H1 (cell line): ENCODE results near the gene IL12RB2. TPM values are rescaled to one million over a fixed set of nuclear protein-coding genes. Genes with fewer than 3 reads are reported as not detected.

Experiments
- CTCF ChIA-PET: fragments of 300-600 bp; sonication (Branson Sonifier 250); formaldehyde crosslinking; loops from one replicate; lab custom pipeline; 2021; ENCODE audit not compliant: partially characterized antibody; lab: Charles Lee
- POLR2A ChIA-PET: fragments of 300-600 bp; sonication (Branson Sonifier 250); formaldehyde crosslinking; loops from one replicate; lab custom pipeline; 2021; ENCODE audit warnings: inconsistent platforms; ENCODE audit not compliant: partially characterized antibody; lab: Charles Lee
- DNase-seq, 2 experiments: peaks; one replicate each; pipeline versions ENCODE4 v3.0.0 to v3.0.0-alpha.2; 2010 to 2022; ENCODE audit warnings: low spot score in 2 of 2, low read depth in 1 of 2, mixed read lengths in 1 of 2
- FAIRE-seq: peaks from 2 replicates; lab custom pipeline; 2011; peaks lifted over from hg19 to GRCh38; lab: Jason Lieb, UNC
- H2AFZ ChIP-seq: 2 replicates; pipeline ENCODE4 v1.8.1; 2012; ENCODE audit warnings: low read length, inconsistent platforms
- H2AK5ac ChIP-seq: 2 replicates; pipeline ENCODE4 v1.6.1; 2013; ENCODE audit warnings: low read depth, low read length
- H2BK120ac ChIP-seq: replicated peaks from 2 replicates; pipeline ENCODE3; 2013; ENCODE audit warnings: low read depth, low read length, inconsistent platforms
- H2BK12ac ChIP-seq: 2 replicates; pipeline ENCODE4 v1.6.1; 2013; ENCODE audit warnings: low read depth, low read length
- H2BK15ac ChIP-seq: 2 replicates; pipeline ENCODE4 v1.6.1; 2013; ENCODE audit warnings: low read length
- H2BK20ac ChIP-seq: 2 replicates; pipeline ENCODE4 v1.6.1; 2013; ENCODE audit warnings: low read length
- H2BK5ac ChIP-seq: 2 replicates; pipeline ENCODE4 v1.6.1; 2013; ENCODE audit warnings: low read depth, low read length
- H3K14ac ChIP-seq: 2 replicates; pipeline ENCODE4 v1.6.1; 2013; ENCODE audit warnings: inconsistent platforms; ENCODE audit not compliant: insufficient read length
- H3K18ac ChIP-seq: 2 replicates; pipeline ENCODE4 v1.6.1; 2013; ENCODE audit warnings: low read length; ENCODE audit errors: extremely low read depth
- H3K23ac ChIP-seq: 2 replicates; pipeline ENCODE4 v1.6.1; 2013; ENCODE audit warnings: inconsistent platforms; ENCODE audit not compliant: insufficient read length
- H3K23me2 ChIP-seq: 2 replicates; pipeline ENCODE4 v1.6.1; 2013; ENCODE audit warnings: low read depth, low read length
- H3K27ac ChIP-seq: 2 replicates; pipeline ENCODE4 v1.6.1; 2011; ENCODE audit warnings: low read depth, low read length, inconsistent platforms
- H3K27me3 ChIP-seq, 4 experiments: replicated peaks in 1 of 4; 1 replicate in 1 of 4; 2 replicates in 3 of 4; pipeline versions ENCODE4 v1.6.1 to v1.8.1; 2011 to 2013; ENCODE audit warnings: low read length in 3 of 4, mild to moderate bottlenecking in 3 of 4, inconsistent platforms in 2 of 4, mixed read lengths in 2 of 4, moderate library complexity in 1 of 4; ENCODE audit not compliant: control insufficient read depth in 3 of 4, insufficient read depth in 3 of 4; ENCODE audit errors: extremely low read depth in 1 of 4
- H3K36me3 ChIP-seq, 4 experiments: 2 replicates each; pipeline versions ENCODE4 v1.6.1 to v1.8.1; 2011 to 2013; ENCODE audit warnings: mild to moderate bottlenecking in 4 of 4, low read length in 3 of 4, moderate library complexity in 2 of 4, control low read depth in 1 of 4, inconsistent platforms in 1 of 4; ENCODE audit not compliant: insufficient read depth in 4 of 4, control insufficient read depth in 2 of 4
- H3K4ac ChIP-seq: replicated peaks from 2 replicates; pipeline ENCODE3; 2013; ENCODE audit warnings: low read length, low read depth, mixed read lengths, inconsistent platforms; ENCODE audit not compliant: insufficient read length
- H3K4me1 ChIP-seq, 4 experiments: replicated peaks in 1 of 4; 1 replicate in 1 of 4; 2 replicates in 3 of 4; pipeline versions ENCODE4 v1.6.1 to v1.8.1; 2011 to 2013; ENCODE audit warnings: low read length in 3 of 4, inconsistent platforms in 2 of 4, mixed read lengths in 1 of 4; ENCODE audit not compliant: insufficient read depth in 4 of 4, control insufficient read depth in 3 of 4
- H3K4me2 ChIP-seq, 2 experiments: 2 replicates each; pipeline versions ENCODE4 v1.6.1 to v1.8.1; 2011 to 2013; ENCODE audit warnings: low read depth in 2 of 2, low read length in 2 of 2, control low read depth in 1 of 2, inconsistent platforms in 1 of 2, mild to moderate bottlenecking in 1 of 2; ENCODE audit not compliant: insufficient read depth in 1 of 2
- H3K4me3 ChIP-seq, 4 experiments: fragments of 200-600, 300-600 bp in 1 of 4; sonication (generic), shearing (Covaris generic), sonication (Bioruptor Twin) in 1 of 4; 2 replicates each; pipeline versions ENCODE4 v1.5.1 to v1.8.1; 2011 to 2016; ENCODE audit warnings: low read length in 4 of 4, low read depth in 3 of 4, control low read depth in 2 of 4, inconsistent platforms in 2 of 4, mild to moderate bottlenecking in 2 of 4, mixed read lengths in 1 of 4, moderate library complexity in 1 of 4; ENCODE audit not compliant: insufficient read depth in 2 of 4; ENCODE audit errors: extremely low read depth in 1 of 4
- H3K56ac ChIP-seq: replicated peaks from 2 replicates; pipeline ENCODE3; 2013; ENCODE audit warnings: low read depth, mild to moderate bottlenecking, mixed read lengths, low read length, inconsistent platforms; ENCODE audit not compliant: insufficient read length
- H3K79me1 ChIP-seq: 2 replicates; pipeline ENCODE4 v1.6.1; 2013; ENCODE audit warnings: low read depth, low read length, control low read depth
- H3K79me2 ChIP-seq, 2 experiments: 2 replicates each; pipeline versions ENCODE4 v1.6.1 to v1.8.1; 2012 to 2013; ENCODE audit warnings: low read length in 2 of 2, mild to moderate bottlenecking in 2 of 2, inconsistent platforms in 1 of 2; ENCODE audit not compliant: insufficient read depth in 2 of 2, control insufficient read depth in 1 of 2
- H3K9ac ChIP-seq, 4 experiments: replicated peaks in 1 of 4; 1 replicate in 1 of 4; 2 replicates in 3 of 4; pipeline versions ENCODE4 v1.6.1 to v1.8.1; 2011 to 2013; ENCODE audit warnings: low read depth in 3 of 4, low read length in 3 of 4, control low read depth in 2 of 4, mild to moderate bottlenecking in 2 of 4, moderate library complexity in 2 of 4, inconsistent platforms in 1 of 4; ENCODE audit errors: extremely low read depth in 1 of 4
- H3K9me3 ChIP-seq, 2 experiments: 2 replicates each; pipeline versions ENCODE4 v1.6.1 to v1.8.1; 2012 to 2013; ENCODE audit warnings: mild to moderate bottlenecking in 2 of 2, moderate library complexity in 2 of 2, control low read depth in 1 of 2, inconsistent platforms in 1 of 2, low read depth in 1 of 2, low read length in 1 of 2, mixed read lengths in 1 of 2; ENCODE audit not compliant: insufficient read depth in 2 of 2
- H4K20me1 ChIP-seq, 2 experiments: replicated peaks in 1 of 2; 2 replicates each; pipeline versions ENCODE3 to v1.8.1; 2011 to 2013; ENCODE audit warnings: inconsistent platforms in 2 of 2, low read length in 2 of 2, mild to moderate bottlenecking in 1 of 2; ENCODE audit not compliant: insufficient read depth in 2 of 2, control insufficient read depth in 1 of 2
- H4K5ac ChIP-seq: 2 replicates; pipeline ENCODE4 v1.6.1; 2013; ENCODE audit warnings: low read length, low read depth, mixed read lengths, inconsistent platforms; ENCODE audit not compliant: insufficient read length
- H4K8ac ChIP-seq: 2 replicates; pipeline ENCODE4 v1.8.0; 2013; ENCODE audit warnings: mild to moderate bottlenecking, moderate library complexity, low read length, inconsistent platforms; ENCODE audit not compliant: insufficient read depth; ENCODE audit errors: extremely low read depth
- H4K91ac ChIP-seq: replicated peaks from 2 replicates; pipeline ENCODE3; 2013; ENCODE audit warnings: low read length, mixed read lengths, inconsistent platforms; ENCODE audit not compliant: insufficient read length
- GABPA ChIP-seq: IDR thresholded peaks from 2 replicates; pipeline ENCODE4 v1.6.1; 2011; ENCODE audit warnings: mild to moderate bottlenecking, low read length, moderate library complexity, borderline replicate concordance; ENCODE audit not compliant: insufficient read depth
- JUND ChIP-seq: IDR thresholded peaks from 2 replicates; pipeline ENCODE4 v1.6.1; 2011; ENCODE audit warnings: mild to moderate bottlenecking, improper control_type of control experiment, low read length
- SAP30 ChIP-seq: fragments of 300-600 bp; sonication (generic); IDR thresholded peaks from 2 replicates; pipeline ENCODE4 v1.7.1; 2012; ENCODE audit warnings: low read length, moderate library complexity, mild to moderate bottlenecking, inconsistent platforms; ENCODE audit not compliant: insufficient read depth, insufficient replicate concordance
- SP1 ChIP-seq: IDR thresholded peaks from 2 replicates; pipeline ENCODE4 v1.6.1; 2011; ENCODE audit warnings: low read depth, low read length
- WGBS, 2 experiments: shearing (Covaris generic) in 1 of 2; methylation state at CpG; one replicate each; pipeline versions ENCODE4 v1.1.6 to v1.1.7; 2013 to 2015; ENCODE audit warnings: low lambda C conversion rate in 2 of 2, mixed read lengths in 2 of 2, inconsistent platforms in 1 of 2, low coverage in 1 of 2, missing lambda C conversion rate in 1 of 2; ENCODE audit not compliant: insufficient replicate concordance in 2 of 2, insufficient coverage in 1 of 2, insufficient read length in 1 of 2; ENCODE audit errors: extremely low coverage in 1 of 2, missing lambda C conversion rate in 1 of 2; 5-methylcytosine and 5-hydroxymethylcytosine counted together
- polyA plus RNA-seq, 7 experiments: library from polyadenylated mRNA; depleted of rRNA in 3 of 7; stranded (reverse) in 5 of 7; unstranded in 2 of 7; fragments of >200 nt in 5 of 7; fragments of 200-250 nt in 2 of 7; gene quantifications; 1 replicate in 5 of 7; 2 replicates in 1 of 7; 4 replicates in 1 of 7; pipeline versions ENCODE4 v1.2.1 to v1.2.3, GENCODE V29; 2011 to 2013; ENCODE audit warnings: missing spikeins in 2 of 7, mixed read lengths in 2 of 7
- total RNA-seq: library from RNA; stranded (reverse); fragmentation: NEBNext Ultra II Directional; extraction: Animal tissue kit (Norgen Biotek cat#: 25700); gene quantifications from 2 replicates; pipeline ENCODE4 v1.2.1, GENCODE V29; 2021
- TF ChIP-seq, protein P1 (sequence below): IDR thresholded peaks from 2 replicates; pipeline ENCODE4 v1.6.1; 2012; ENCODE audit warnings: inconsistent platforms

IL12RB2 gene
- total and polyA plus RNA-seq, 2 of the 8 experiments (the other 6 are each of a cell fraction or from before 2014, with no cell fraction given): 1.4 TPM

DNA sequence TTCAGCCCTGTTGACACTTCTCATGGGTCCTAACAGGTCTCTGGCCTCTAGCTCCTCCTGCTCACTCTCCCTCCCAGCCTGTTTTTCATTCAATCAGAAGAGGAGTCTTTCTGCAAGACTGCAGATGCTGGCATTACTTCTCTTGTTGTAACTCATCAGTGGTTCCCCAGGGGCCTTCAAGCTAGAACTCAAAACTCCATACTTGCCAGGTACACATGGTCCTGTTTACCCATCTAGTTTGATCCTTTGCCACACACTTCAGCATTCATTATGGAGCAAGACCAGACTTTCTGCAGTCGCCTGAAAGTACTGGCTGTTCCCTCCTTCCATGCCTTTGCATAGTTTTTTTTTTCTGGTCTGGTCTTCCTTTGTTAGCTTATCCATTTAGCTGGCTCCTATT, 74.6 kb downstream of the IL12RB2 start:
- Histone ChIP-seq H2BK5ac (no peak overlapping the region), H4K91ac (no peak overlapping the region), H3K4me1 (peaks cover 0 to under 1% (median 0%) of the 10 kb centered on the region in 4 experiments; a peak in 3 of 7 replicates), H3K9me3 (peaks cover 17 to 18% of the 10 kb centered on the region in 2 experiments), H3K27ac (no peak overlapping the region), H3K23ac (no peak overlapping the region), H4K20me1 (no peaks in the 10 kb centered on the region), H3K27me3 (no peaks in the 10 kb centered on the region), H2AK5ac (no peak overlapping the region), H3K4me3 (no peak overlapping the region), H2BK20ac (no peak overlapping the region), H2BK120ac (no peak overlapping the region), H3K4ac (no peak overlapping the region), H3K4me2 (no peak overlapping the region), H2BK15ac (no peak overlapping the region), H4K8ac (no peak overlapping the region), H3K14ac (no peak overlapping the region), H3K36me3 (peaks cover 0 to 17% (median 0%) of the 10 kb centered on the region in 4 experiments; a peak in 2 of 8 replicates), H2AFZ (no peak overlapping the region), H4K5ac (no peak overlapping the region), H3K18ac (no peak overlapping the region), H3K23me2 (no peaks in the 10 kb centered on the region), H3K56ac (no peak overlapping the region), H3K9ac (no peak overlapping the region), H3K79me1 (no peaks in the 10 kb centered on the region), H2BK12ac (no peak overlapping the region), H3K79me2 (no peaks in the 10 kb centered on the region)
- ChIA-PET POLR2A (interaction anchor here (0.6 to 1.4 kb wide), 3 partner anchors 19 to 126 kb away, joined by 3 read pairs; no protein-coding TSS in a partner anchor), CTCF (interaction anchor here (0.6 to 1.2 kb wide), 3 partner anchors 34 to 118 kb away, joined by 3 read pairs; no protein-coding TSS in a partner anchor)
- no peak for FAIRE-seq
- 82% methylated on average over 1 of the region's 1 CpG; no CpG with 5 or more reads in 1 of the 2 experiments for WGBS, 2 experiments
- DNase-seq: no peak
- TF ChIP-seq, protein P1, sequence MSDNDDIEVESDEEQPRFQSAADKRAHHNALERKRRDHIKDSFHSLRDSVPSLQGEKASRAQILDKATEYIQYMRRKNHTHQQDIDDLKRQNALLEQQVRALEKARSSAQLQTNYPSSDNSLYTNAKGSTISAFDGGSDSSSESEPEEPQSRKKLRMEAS: no peak
- TF ChIP-seq GABPA (no peak), JUND (no peak), SP1 (no peak), SAP30 (no peak)
